DOHH2 (cell line): ENCODE results near the gene FSTL4.

ENCODE experiments used
- H3F3A ChIP-seq: fragments of 200-600 bp; sonication (generic), shearing (Covaris generic); 2 replicates; pipeline ENCODE4 v1.6.0; 2016; ENCODE audit warnings: antibody characterized with exemption, mild to moderate bottlenecking; ENCODE audit not compliant: control insufficient read depth, insufficient read depth
- H3K27ac ChIP-seq: fragments of 200-600 bp; sonication (generic); 2 replicates; pipeline ENCODE4 v1.5.1; 2014; ENCODE audit warnings: low read depth, mild to moderate bottlenecking, low read length, moderate library complexity
- H3K27me3 ChIP-seq: fragments of 200-600 bp; sonication (generic); 2 replicates; pipeline ENCODE4 v1.6.1; 2014; ENCODE audit warnings: mild to moderate bottlenecking, low read length, mixed read lengths; ENCODE audit not compliant: control insufficient read depth
- H3K36me3 ChIP-seq: fragments of 200-600 bp; sonication (generic); 2 replicates; pipeline ENCODE4 v1.6.1; 2014; ENCODE audit warnings: mild to moderate bottlenecking, low read length, moderate library complexity, mixed read lengths; ENCODE audit not compliant: control insufficient read depth
- H3K4me1 ChIP-seq: fragments of 200-600 bp; sonication (generic); 2 replicates; pipeline ENCODE4 v1.6.1; 2014; ENCODE audit warnings: mild to moderate bottlenecking, low read length, mixed read lengths; ENCODE audit not compliant: control insufficient read depth
- H3K4me2 ChIP-seq: fragments of 200-600 bp; sonication (generic); 2 replicates; pipeline ENCODE4 v1.6.0; 2014; ENCODE audit warnings: mild to moderate bottlenecking, low read length, moderate library complexity
- H3K4me3 ChIP-seq: fragments of 200-600 bp; sonication (generic); 2 replicates; pipeline ENCODE4 v1.5.1; 2014; ENCODE audit warnings: mild to moderate bottlenecking, low read length, mixed read lengths
- H3K79me2 ChIP-seq: fragments of 200-600 bp; sonication (generic); 2 replicates; pipeline ENCODE4 v1.6.1; 2014; ENCODE audit warnings: mild to moderate bottlenecking, low read length, mixed read lengths; ENCODE audit not compliant: control insufficient read depth
- H3K9me2 ChIP-seq: fragments of 200-600 bp; sonication (generic); replicated peaks from 2 replicates; pipeline ENCODE4 v1.6.1; 2014; ENCODE audit warnings: mild to moderate bottlenecking, low read length, mixed read lengths; ENCODE audit not compliant: control insufficient read depth
- H3K9me3 ChIP-seq: fragments of 200-600 bp; sonication (generic); 2 replicates; pipeline ENCODE4 v1.6.1; 2014; ENCODE audit warnings: antibody characterized with exemption, low read length, mixed read lengths; ENCODE audit not compliant: control insufficient read depth, insufficient read depth
- H4K20me1 ChIP-seq: fragments of 200-600 bp; sonication (generic); 2 replicates; pipeline ENCODE4 v1.6.0; 2014; ENCODE audit warnings: low read depth, mild to moderate bottlenecking, antibody characterized with exemption, low read length, moderate library complexity; ENCODE audit not compliant: control insufficient read depth, insufficient read depth
- CTCF ChIP-seq: fragments of 200-600 bp; sonication (generic); IDR thresholded peaks from one replicate; pipeline ENCODE4 v1.5.1; 2014; ENCODE audit warnings: antibody characterized with exemption, mild to moderate bottlenecking, low read depth, low read length; ENCODE audit not compliant: poor library complexity, severe bottlenecking
- EZH2phosphoT487 ChIP-seq: fragments of 200-600 bp; sonication (generic); IDR thresholded peaks from 2 replicates; pipeline ENCODE4 v1.6.1; 2017; ENCODE audit warnings: borderline replicate concordance, mild to moderate bottlenecking, antibody characterized with exemption, low read length, moderate library complexity, mixed read lengths

Gene FSTL4

GRCh38 chr5:133610489-133611356 is 1.6 kb downstream of the FSTL4 start:
- no peaks in the 10 kb centered on the region for H3K9me3 ChIP-seq
- H3K4me2 ChIP-seq, result peak overlapping the region; percentile 44

GRCh38 chr5:133607451-133607850 is 4.9 kb downstream of the FSTL4 start:
- no peaks in the 10 kb centered on the region for H3K79me2 ChIP-seq
- H3K27me3 ChIP-seq, result peaks cover 45% of the 10 kb centered on the region
- no peak for TF ChIP-seq EZH2phosphoT487
- no peak for TF ChIP-seq CTCF
- H3K27ac ChIP-seq, result no peak overlapping the region
- no peaks in the 10 kb centered on the region for H3K9me3 ChIP-seq
- no peaks in the 10 kb centered on the region for H3K9me2 ChIP-seq
- H3K4me2 ChIP-seq, result no peak overlapping the region
- H3F3A ChIP-seq, result no peaks in the 10 kb centered on the region
- peaks cover 8% of the 10 kb centered on the region for H3K4me1 ChIP-seq
- H4K20me1 ChIP-seq, result no peaks in the 10 kb centered on the region
- H3K36me3 ChIP-seq, result no peaks in the 10 kb centered on the region
- no peak overlapping the region for H3K4me3 ChIP-seq

More at GRCh38 chr5:133610489-133611356, 1.6 kb downstream of the FSTL4 start:
- Histone ChIP-seq H4K20me1 (no peaks in the 10 kb centered on the region), H3K79me2 (no peaks in the 10 kb centered on the region), H3K27ac (no peak overlapping the region), H3K27me3 (peaks cover 55% of the 10 kb centered on the region), H3K36me3 (no peaks in the 10 kb centered on the region), H3K4me1 (peaks cover 8% of the 10 kb centered on the region), H3K4me3 (peak overlapping the region; percentile 40), H3K9me2 (no peaks in the 10 kb centered on the region), H3F3A (no peaks in the 10 kb centered on the region)
- TF ChIP-seq EZH2phosphoT487 (no peak), CTCF (peak; percentile 37)

- Histone ChIP-seq H3K9me3 (no peaks in the 10 kb centered on the region), H3K4me2 (no peak overlapping the region), H3K27me3 (peaks cover 42% of the 10 kb centered on the region), H3K9me2 (no peaks in the 10 kb centered on the region), H3F3A (no peaks in the 10 kb centered on the region), H3K27ac (no peak overlapping the region), H3K79me2 (no peaks in the 10 kb centered on the region), H3K4me1 (peaks cover 8% of the 10 kb centered on the region), H3K36me3 (no peaks in the 10 kb centered on the region), H3K4me3 (no peak overlapping the region), H4K20me1 (no peaks in the 10 kb centered on the region)
- no peak for TF ChIP-seq EZH2phosphoT487
- no peak for TF ChIP-seq CTCF
These were observed 5.5 kb downstream of the FSTL4 start for GRCh38 chr5:133606835-133607234.
